ENCODE measurements around the gene NAA20. TPM values are rescaled to one million over a fixed set of nuclear protein-coding genes. Genes with fewer than 3 reads are reported as not detected.

Gene NAA20
- total and polyA plus RNA-seq, 2 donors (not counting 1 experiment from before 2014, with no cell fraction given), result 42.4 to 82.6 TPM

GRCh38 chr20:19992996-19993908 is 23.9 kb upstream of the NAA20 start:
- H3K79me2 ChIP-seq (ENCODE audit: control insufficient read depth, insufficient read depth, low read length), result peaks cover 48% of the 10 kb centered on the region
- peak; percentile 78 to 95 for DNase-seq (ENCODE audit: low read depth in 2 of 2)
- peak overlapping the region; percentile 41 for H3K9ac ChIP-seq (ENCODE audit: insufficient read depth, low read length)
- H3K4me3 ChIP-seq (replicated peaks in 1 of 4; ENCODE audit: control extremely low read depth in 1 of 4, insufficient read depth in 1 of 4, low read depth in 3 of 4, low read length in 4 of 4), result peak overlapping the region; percentile 10 to 29 (median 18)
- peaks cover 38% of the 10 kb centered on the region for H3K4me1 ChIP-seq (ENCODE audit: control insufficient read depth, extremely low read depth, insufficient read depth, low read length)
- no peak for TF ChIP-seq EZH2 (IDR thresholded peaks at IDR 0.05; ENCODE audit: low read length, missing control alignments)
- no peak for TF ChIP-seq CTCF (conservative IDR thresholded peaks at IDR 0.05 in 1 of 2, IDR thresholded peaks at IDR 0.05 in 1 of 2; ENCODE audit: low read depth in 1 of 2, low read length in 2 of 2)
- peak overlapping the region; percentile 83 for H3K4me2 ChIP-seq (ENCODE audit: extremely low read depth, insufficient read depth, low read length)
- no peaks in the 10 kb centered on the region for H3K27me3 ChIP-seq (ENCODE audit: control insufficient read depth, insufficient read depth, low read length)
- H2AFZ ChIP-seq (ENCODE audit: low read length), result no peak overlapping the region
- H3K27ac ChIP-seq (ENCODE audit: insufficient read depth, low read length), result peak overlapping the region; percentile 93
- peaks cover 4% of the 10 kb centered on the region for H3K36me3 ChIP-seq (ENCODE audit: control insufficient read depth, insufficient read depth, low read length)
- no peaks in the 10 kb centered on the region for H3K9me3 ChIP-seq (ENCODE audit: control insufficient read depth, insufficient read depth, low read depth, low read length)
- H4K20me1 ChIP-seq (ENCODE audit: control insufficient read depth, extremely low read depth, insufficient read depth, low read length), result no peaks in the 10 kb centered on the region

- Histone ChIP-seq H3K9ac (ENCODE audit: insufficient read depth, low read length) (no peak overlapping the region), H3K79me2 (ENCODE audit: control insufficient read depth, insufficient read depth, low read length) (peaks cover 39% of the 10 kb centered on the region), H3K4me1 (ENCODE audit: control insufficient read depth, extremely low read depth, insufficient read depth, low read length) (peaks cover 38% of the 10 kb centered on the region)
Measured at GRCh38 chr20:19993958-19994669, 23.0 kb upstream of the NAA20 start.

More at GRCh38 chr20:19993958-19994669, 23.0 kb upstream of the NAA20 start:
- TF ChIP-seq EZH2 (IDR thresholded peaks at IDR 0.05; ENCODE audit: low read length, missing control alignments) (no peak), CTCF (conservative IDR thresholded peaks at IDR 0.05 in 1 of 2, IDR thresholded peaks at IDR 0.05 in 1 of 2; ENCODE audit: low read depth in 1 of 2, low read length in 2 of 2) (no peak)
- DNase-seq (ENCODE audit: low read depth in 2 of 2), result peak; percentile 39 to 72
- H3K36me3 ChIP-seq (ENCODE audit: control insufficient read depth, insufficient read depth, low read length), result peaks cover 11% of the 10 kb centered on the region
- H3K27me3 ChIP-seq (ENCODE audit: control insufficient read depth, insufficient read depth, low read length), result no peaks in the 10 kb centered on the region
- H3K4me3 ChIP-seq (replicated peaks in 1 of 4; ENCODE audit: control extremely low read depth in 1 of 4, insufficient read depth in 1 of 4, low read depth in 3 of 4, low read length in 4 of 4), result peak overlapping the region in 1 of 4 experiments; percentile 14
- no peaks in the 10 kb centered on the region for H4K20me1 ChIP-seq (ENCODE audit: control insufficient read depth, extremely low read depth, insufficient read depth, low read length)
- peak overlapping the region; percentile 83 for H3K4me2 ChIP-seq (ENCODE audit: extremely low read depth, insufficient read depth, low read length)
- H3K9me3 ChIP-seq (ENCODE audit: control insufficient read depth, insufficient read depth, low read depth, low read length), result no peaks in the 10 kb centered on the region
- H2AFZ ChIP-seq (ENCODE audit: low read length), result no peak overlapping the region
- peak overlapping the region; percentile 93 for H3K27ac ChIP-seq (ENCODE audit: insufficient read depth, low read length)

All from fibroblast of lung (primary cell).